Ascending aorta (tissue), 2 donors: ENCODE measurements around the gene DGKI. TPM values are rescaled to one million over a fixed set of nuclear protein-coding genes. Genes with fewer than 3 reads are reported as not detected.

Experiments
- DNase-seq, 2 donors: peaks; one replicate each; pipeline ENCODE4 v3.0.0-alpha.2; 2019; ENCODE audit warnings: low spot score in 2 of 2
- H3K27ac ChIP-seq, 2 donors: fragments of 200-600 bp; sonication (generic); one replicate each; pipeline ENCODE4 v1.5.1; 2016 to 2017; ENCODE audit warnings: mild to moderate bottlenecking in 1 of 2
- H3K27me3 ChIP-seq: fragments of 200-600 bp; sonication (generic); one replicate; pipeline ENCODE4 v1.5.1; 2017
- H3K36me3 ChIP-seq, 2 donors: fragments of 200-600 bp; sonication (generic); one replicate each; pipeline ENCODE4 v1.5.1; 2016
- H3K4me1 ChIP-seq, 2 donors: fragments of 200-600 bp; sonication (generic); one replicate each; pipeline ENCODE4 v1.5.1; 2016 to 2017; ENCODE audit warnings: mild to moderate bottlenecking in 1 of 2
- H3K4me3 ChIP-seq, 2 donors: fragments of 200-600 bp; sonication (generic); one replicate each; pipeline ENCODE4 v1.5.1; 2016 to 2017; ENCODE audit warnings: mild to moderate bottlenecking in 1 of 2
- H3K9me3 ChIP-seq, 2 donors: fragments of 200-600 bp; sonication (generic); one replicate each; pipeline ENCODE4 v1.5.1; 2016
- CTCF ChIP-seq, 3 experiments: fragments of 200-600 bp in 2 of 3; fragments of 450-650 bp in 1 of 3; sonication (generic) in 2 of 3; IDR thresholded peaks; one replicate each; pipeline ENCODE4 v1.5.1; 2016 to 2019; ENCODE audit warnings: antibody characterized with exemption in 3 of 3, mild to moderate bottlenecking in 1 of 3, moderate library complexity in 1 of 3
- intact Hi-C: fragments of 100-400 bp; cut with DNase I; formaldehyde crosslinking; loops from one replicate; pipeline ENCODE4 v1.15.1; 2023
- total RNA-seq: library from RNA; depleted of rRNA; stranded (reverse); fragments of >200 nt; gene quantifications from one replicate; pipeline ENCODE4 v1.1.0, GENCODE V29; 2016

Gene DGKI
- 13.4 TPM for total RNA-seq

- Histone ChIP-seq H3K36me3 (no peaks in the 10 kb centered on the region), H3K27ac (peak within 1 kb of the TSS; percentile 31 to 39), H3K4me3 (peak within 1 kb of the TSS; percentile 68 to 78), H3K4me1 (no peaks in the 10 kb centered on the region), H3K27me3 (no peaks in the 10 kb centered on the region), H3K9me3 (no peaks in the 10 kb centered on the region)
- DNase-seq: peak in 1 of 2 donors; percentile 69
- intact Hi-C loops: loop anchor here (2.0 to 5.0 kb wide), 3 partner anchors 34 to 190 kb away; no protein-coding TSS in a partner anchor
- TF ChIP-seq CTCF (IDR thresholded peaks at IDR 0.05): no peak
Observed at GRCh38 chr7:137846827-137847567, at the start of gene DGKI. Gene DGKI, minus strand, starts transcription at chr7:137846974.

GRCh38 chr7:137895301-137896221 is 48.8 kb upstream of the DGKI start:
- intact Hi-C loops: no loop called here
- Histone ChIP-seq H3K9me3 (no peaks in the 10 kb centered on the region), H3K27ac (no peak overlapping the region), H3K4me1 (peaks cover 0 to 19% of the 10 kb centered on the region in 2 donors), H3K27me3 (no peaks in the 10 kb centered on the region), H3K4me3 (no peak overlapping the region), H3K36me3 (peaks cover 50 to 66% of the 10 kb centered on the region in 2 donors)
- DNase-seq: no peak
- TF ChIP-seq CTCF (IDR thresholded peaks at IDR 0.05): no peak

DNA sequence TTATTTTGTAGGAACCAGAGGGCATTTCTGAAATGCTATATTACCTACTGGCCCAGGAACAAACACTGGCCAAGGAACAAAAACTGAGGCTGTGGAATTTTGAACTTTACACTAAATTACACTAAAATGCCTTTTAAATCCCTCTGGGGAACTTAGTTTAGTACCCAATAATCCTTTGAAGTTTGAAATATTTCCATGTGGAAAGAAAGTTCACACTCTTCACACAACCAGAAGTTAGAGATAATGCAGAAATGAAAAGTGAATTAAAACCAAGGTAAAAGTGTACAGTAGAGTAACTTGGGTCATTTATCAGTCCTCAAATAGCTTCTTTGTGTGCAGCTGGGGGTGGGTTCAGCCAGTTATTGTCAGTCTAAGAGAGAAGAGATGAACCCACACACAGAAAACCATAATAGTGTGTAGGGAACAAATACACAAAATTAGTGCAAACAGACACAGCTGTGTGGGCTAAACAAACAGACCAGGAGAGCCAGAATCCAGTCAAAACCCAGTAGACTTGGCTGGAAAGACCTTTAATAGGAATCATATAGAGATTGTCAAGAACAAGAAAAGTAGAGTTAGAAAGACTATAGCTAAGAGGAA is 46.5 kb upstream of the DGKI start:
- intact Hi-C loops: no loop called here
- no peak for DNase-seq

GRCh38 chr7:137891016-137891655 is 44.4 kb upstream of the DGKI start:
- TF ChIP-seq CTCF (IDR thresholded peaks at IDR 0.05): no peak
- H3K9me3 ChIP-seq: no peaks in the 10 kb centered on the region
- intact Hi-C loops: no loop called here
- H3K27ac ChIP-seq: peak overlapping the region; percentile 19 to 34
- H3K4me1 ChIP-seq: peaks cover 8 to 20% of the 10 kb centered on the region in 2 donors
- peaks cover 32 to 53% of the 10 kb centered on the region in 2 donors for H3K36me3 ChIP-seq
- no peak for DNase-seq
- no peaks in the 10 kb centered on the region for H3K27me3 ChIP-seq
- H3K4me3 ChIP-seq: no peak overlapping the region

More for the DNA sequence above, 46.5 kb upstream of the DGKI start:
- no peak overlapping the region for H3K27ac ChIP-seq
- H3K4me3 ChIP-seq: no peak overlapping the region
- H3K4me1 ChIP-seq: peaks cover 0 to 9% of the 10 kb centered on the region in 2 donors
- no peaks in the 10 kb centered on the region for H3K27me3 ChIP-seq
- H3K36me3 ChIP-seq: peaks cover 39 to 55% of the 10 kb centered on the region in 2 donors
- TF ChIP-seq CTCF (IDR thresholded peaks at IDR 0.05): no peak
- H3K9me3 ChIP-seq: no peaks in the 10 kb centered on the region

DNA sequence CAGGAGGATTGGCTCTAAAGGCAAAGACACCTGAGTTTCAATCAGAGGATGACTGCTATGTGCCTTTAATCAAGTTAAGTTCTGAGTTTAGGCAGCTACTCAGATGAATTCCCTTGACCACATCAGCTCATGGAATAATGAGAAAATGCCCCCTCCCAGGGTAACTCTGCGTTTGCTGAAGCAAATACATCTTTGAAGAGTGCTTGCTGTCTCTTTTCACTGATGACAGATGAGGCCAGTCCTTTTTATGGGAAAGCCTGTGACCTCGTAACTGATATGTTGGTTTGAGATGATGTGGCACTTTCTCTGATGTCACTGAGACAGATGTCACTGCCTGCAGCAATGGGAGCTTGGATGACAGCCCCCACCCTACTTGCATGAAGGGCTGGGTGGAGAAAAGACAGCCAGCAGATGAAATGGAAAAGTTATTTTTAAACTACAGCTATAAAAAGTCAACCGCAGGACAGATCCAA is 43.7 kb upstream of the DGKI start:
- Histone ChIP-seq H3K4me1 (peaks cover 8 to 21% of the 10 kb centered on the region in 2 donors), H3K9me3 (no peaks in the 10 kb centered on the region), H3K36me3 (peaks cover 28 to 48% of the 10 kb centered on the region in 2 donors), H3K27me3 (no peaks in the 10 kb centered on the region), H3K27ac (peak overlapping the region; percentile 19 to 34), H3K4me3 (no peak overlapping the region)
- TF ChIP-seq CTCF (IDR thresholded peaks at IDR 0.05): no peak
- no peak for DNase-seq
- intact Hi-C loops: no loop called here
